OCI-LY3 (cell line): ENCODE results near the gene VAV1.

Experiments
- EZH2phosphoT487 ChIP-seq: fragments of 200-600 bp; shearing (Covaris generic); IDR thresholded peaks from 2 replicates; pipeline ENCODE4 v1.6.1; 2018; ENCODE audit warnings: antibody characterized with exemption, mixed run types, low read depth
- TF ChIP-seq, protein P1 (sequence below): fragments of 200-600, 300-600 bp; sonication (generic); IDR thresholded peaks from 2 replicates; pipeline ENCODE4 v1.5.1; 2014; ENCODE audit warnings: antibody characterized with exemption, low read length, low read depth

DNA sequence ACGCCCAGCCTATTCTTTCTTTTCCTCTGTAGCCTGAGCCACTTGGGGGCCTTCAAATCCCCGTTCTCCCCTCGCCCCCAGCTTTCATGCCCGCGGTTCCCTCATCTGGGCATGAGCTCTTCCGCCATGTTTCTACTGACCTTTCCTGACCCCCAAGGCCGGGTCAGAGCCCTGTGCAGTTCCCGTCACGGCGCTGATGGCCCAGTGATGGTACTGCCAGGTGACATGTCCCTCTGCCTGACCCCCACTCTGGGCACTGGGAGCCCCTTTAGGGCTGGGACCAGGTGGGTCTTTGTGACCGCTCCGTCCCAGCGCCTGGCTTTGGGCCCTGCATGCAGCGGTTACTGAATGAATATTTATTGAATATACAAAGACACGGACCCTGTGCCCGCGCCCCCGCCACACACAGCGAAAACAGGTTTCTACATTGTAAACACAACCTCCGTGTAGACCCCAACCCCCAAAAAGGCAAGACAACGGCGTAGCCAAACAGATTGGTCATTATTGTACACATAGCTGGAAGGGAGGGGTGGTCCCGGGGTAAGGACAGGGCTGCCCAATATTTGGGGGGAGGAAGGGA lies 42.8 kb upstream of the VAV1 start:
- TF ChIP-seq, protein P1, sequence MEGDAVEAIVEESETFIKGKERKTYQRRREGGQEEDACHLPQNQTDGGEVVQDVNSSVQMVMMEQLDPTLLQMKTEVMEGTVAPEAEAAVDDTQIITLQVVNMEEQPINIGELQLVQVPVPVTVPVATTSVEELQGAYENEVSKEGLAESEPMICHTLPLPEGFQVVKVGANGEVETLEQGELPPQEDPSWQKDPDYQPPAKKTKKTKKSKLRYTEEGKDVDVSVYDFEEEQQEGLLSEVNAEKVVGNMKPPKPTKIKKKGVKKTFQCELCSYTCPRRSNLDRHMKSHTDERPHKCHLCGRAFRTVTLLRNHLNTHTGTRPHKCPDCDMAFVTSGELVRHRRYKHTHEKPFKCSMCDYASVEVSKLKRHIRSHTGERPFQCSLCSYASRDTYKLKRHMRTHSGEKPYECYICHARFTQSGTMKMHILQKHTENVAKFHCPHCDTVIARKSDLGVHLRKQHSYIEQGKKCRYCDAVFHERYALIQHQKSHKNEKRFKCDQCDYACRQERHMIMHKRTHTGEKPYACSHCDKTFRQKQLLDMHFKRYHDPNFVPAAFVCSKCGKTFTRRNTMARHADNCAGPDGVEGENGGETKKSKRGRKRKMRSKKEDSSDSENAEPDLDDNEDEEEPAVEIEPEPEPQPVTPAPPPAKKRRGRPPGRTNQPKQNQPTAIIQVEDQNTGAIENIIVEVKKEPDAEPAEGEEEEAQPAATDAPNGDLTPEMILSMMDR = no peak
- TF ChIP-seq EZH2phosphoT487 = no peak
